Stimulated activated CD8-positive, alpha-beta memory T cell treated with anti-CD3 and anti-CD28 coated beads, Interleukin-15, amount 100 ng/mL, for 1 hour (primary cell): Measurements from ENCODE around the gene KRTAP4-8.
"Not testable (repeated sequence)": the region's sequence is repeated elsewhere in the genome, so short reads cannot be mapped to it uniquely, and the experiment has no call there.

Experiments
- DNase-seq: peaks from one replicate; pipeline ENCODE4 v3.0.0-alpha.2; 2020; ENCODE audit warnings: low read depth

KRTAP4-8 gene

GRCh38 chr17:41065016-41065689 is 32.8 kb downstream of the KRTAP4-8 start:
- not testable (repeated sequence) for DNase-seq

- no peak for DNase-seq
Observed at GRCh38 chr17:41064301-41064700, 33.6 kb downstream of the KRTAP4-8 start.

GRCh38 chr17:41063449-41063848 is 34.5 kb downstream of the KRTAP4-8 start:
- no peak for DNase-seq

- no peak for DNase-seq
Observed at GRCh38 chr17:41061964-41062363, 36.0 kb downstream of the KRTAP4-8 start.

GRCh38 chr17:41060052-41060604 is 37.8 kb downstream of the KRTAP4-8 start, which contains the start of gene KRTAP2-3:
Gene KRTAP2-3, minus strand, starts transcription at chr17:41060114. Its CDS starts 64 bp downstream, at chr17:41060050.
- no peak for DNase-seq

- DNase-seq: not testable (repeated sequence)
Observed at GRCh38 chr17:41059276-41060051, 38.5 kb downstream of the KRTAP4-8 start.

GRCh38 chr17:41058741-41059140 is 39.2 kb downstream of the KRTAP4-8 start:
- no peak for DNase-seq

GRCh38 chr17:41057547-41057946 is 40.4 kb downstream of the KRTAP4-8 start:
- no peak for DNase-seq

- DNase-seq: not testable (repeated sequence)
Observed at GRCh38 chr17:41055130-41055529, 42.8 kb downstream of the KRTAP4-8 start, which contains the start of gene KRTAP2-2. Gene KRTAP2-2, minus strand, starts transcription at chr17:41055230. Its CDS starts 19 bp downstream, at chr17:41055211.

- DNase-seq: not testable (repeated sequence)
Observed at GRCh38 chr17:41054556-41054955, 43.4 kb downstream of the KRTAP4-8 start.

- DNase-seq: no peak
Observed at GRCh38 chr17:41054025-41054424, 43.9 kb downstream of the KRTAP4-8 start.

GRCh38 chr17:41052566-41052965 is 45.4 kb downstream of the KRTAP4-8 start:
- no peak for DNase-seq

GRCh38 chr17:41049110-41049509 is 48.8 kb downstream of the KRTAP4-8 start:
- DNase-seq: no peak

GRCh38 chr17:41048441-41048840 is 49.5 kb downstream of the KRTAP4-8 start:
- DNase-seq: no peak
